GM18505 (cell line): Measurements from ENCODE around the gene FAM170A.

Experiments
- ATAC-seq: cut with Tn5 transposase; IDR thresholded peaks from one replicate; pipeline ENCODE4 v1.9.1; 2021; ENCODE audit not compliant: unreplicated experiment
- POLR2A ChIP-seq: IDR thresholded peaks from 4 replicates; pipeline ENCODE4 v1.6.1; 2011; ENCODE audit warnings: borderline replicate concordance; ENCODE audit not compliant: insufficient read depth, insufficient read length; ENCODE audit errors: extremely low read depth

FAM170A gene

GRCh38 chr5:119629339-119629738, at the start of gene FAM170A:
FAM170A (plus strand) TSS chr5:119629558; CDS start chr5:119629769, 211 bp downstream.
- no peak for ATAC-seq
- TF ChIP-seq POLR2A, result no peak

DNA sequence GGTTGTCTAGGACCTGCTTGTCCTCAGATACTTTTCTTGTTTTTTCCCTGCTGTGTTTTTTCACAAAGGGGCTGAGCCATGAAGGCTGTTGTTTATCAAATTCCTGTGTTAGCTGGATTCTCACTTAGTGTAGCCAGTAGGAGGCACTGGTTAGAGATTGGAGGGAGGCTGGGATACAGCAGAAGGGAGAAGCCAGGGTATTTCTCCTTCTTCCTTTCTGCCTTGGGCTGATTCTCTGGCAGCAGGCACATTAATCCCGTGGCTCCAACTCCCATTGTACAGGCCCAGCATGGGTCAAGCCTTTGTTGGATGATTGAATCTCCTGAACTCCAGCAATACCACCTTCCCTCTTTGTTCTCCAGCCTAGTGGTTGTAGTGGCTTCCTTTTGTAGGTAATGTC, 46.4 kb upstream of the FAM170A start:
- no peak for ATAC-seq
- TF ChIP-seq POLR2A, result no peak

DNA sequence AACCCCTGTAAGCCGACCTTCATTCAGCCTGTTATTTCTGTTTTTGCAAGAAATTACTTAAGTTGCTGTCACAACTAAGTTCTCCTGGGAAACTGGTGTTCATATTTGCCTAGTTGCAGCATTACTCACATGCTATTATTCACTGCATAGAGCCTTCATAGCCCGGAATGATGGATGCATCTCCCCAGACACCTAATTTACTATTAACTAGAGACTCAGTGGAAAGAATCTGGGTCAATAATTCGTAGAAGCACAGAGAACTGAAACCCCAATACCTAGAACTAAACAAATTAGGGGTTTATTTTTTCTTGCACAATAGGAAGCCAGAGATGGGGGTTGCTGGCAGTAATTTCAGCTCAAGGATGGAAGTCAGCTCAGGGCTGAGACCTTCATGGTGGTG, 45.7 kb upstream of the FAM170A start:
- TF ChIP-seq POLR2A, result no peak
- ATAC-seq, result peak; percentile 74

DNA sequence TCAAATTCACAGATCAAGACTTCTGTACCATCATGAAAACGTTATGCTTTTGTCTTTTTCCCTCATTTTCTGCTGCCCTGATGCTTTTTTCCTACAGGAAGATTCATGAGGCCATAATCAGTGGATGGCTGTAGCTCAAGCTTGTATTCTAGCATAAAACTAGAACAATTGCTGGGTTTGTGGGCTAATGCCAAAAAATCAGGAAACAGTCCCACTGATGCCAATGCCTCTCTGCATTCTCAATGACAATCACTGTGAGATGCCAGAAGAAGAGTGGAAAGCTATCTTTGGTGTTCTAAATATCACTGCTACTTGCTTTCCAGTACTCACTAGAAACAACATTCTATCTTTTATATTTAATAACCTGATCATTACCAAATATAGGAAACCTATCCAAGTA, 33.3 kb upstream of the FAM170A start:
- TF ChIP-seq POLR2A, result no peak
- no peak for ATAC-seq

- TF ChIP-seq POLR2A, result no peak
- no peak for ATAC-seq
Observed at GRCh38 chr5:119597728-119598298, 31.5 kb upstream of the FAM170A start.

GRCh38 chr5:119613937-119614336, 15.4 kb upstream of the FAM170A start:
- no peak for TF ChIP-seq POLR2A
- ATAC-seq, result no peak

GRCh38 chr5:119614838-119615237, 14.5 kb upstream of the FAM170A start:
- no peak for TF ChIP-seq POLR2A
- ATAC-seq, result no peak

DNA sequence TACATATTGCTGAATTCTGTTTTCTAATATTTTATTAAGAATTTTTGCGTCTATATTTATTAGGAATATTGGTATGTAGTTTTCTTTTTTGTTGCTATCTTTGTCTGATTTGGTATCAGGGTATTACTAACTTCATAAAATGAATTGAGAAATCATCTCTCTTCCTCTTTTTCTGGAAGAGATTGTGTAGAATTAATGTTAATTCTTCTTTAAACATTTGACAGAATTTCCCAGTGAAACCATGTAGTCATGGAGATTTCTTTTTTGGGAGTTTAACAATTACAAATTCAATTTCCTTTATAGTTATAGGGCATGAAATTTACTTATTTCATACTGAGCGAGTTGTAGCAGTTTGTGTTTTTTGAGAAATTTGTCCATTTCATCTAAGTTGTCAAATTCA, 3.3 kb upstream of the FAM170A start:
- TF ChIP-seq POLR2A, result no peak

GRCh38 chr5:119630752-119631440, 1.5 kb downstream of the FAM170A start:
- TF ChIP-seq POLR2A, result no peak
- no peak for ATAC-seq

More for the DNA sequence above, 3.3 kb upstream of the FAM170A start:
- no peak for ATAC-seq

DNA sequence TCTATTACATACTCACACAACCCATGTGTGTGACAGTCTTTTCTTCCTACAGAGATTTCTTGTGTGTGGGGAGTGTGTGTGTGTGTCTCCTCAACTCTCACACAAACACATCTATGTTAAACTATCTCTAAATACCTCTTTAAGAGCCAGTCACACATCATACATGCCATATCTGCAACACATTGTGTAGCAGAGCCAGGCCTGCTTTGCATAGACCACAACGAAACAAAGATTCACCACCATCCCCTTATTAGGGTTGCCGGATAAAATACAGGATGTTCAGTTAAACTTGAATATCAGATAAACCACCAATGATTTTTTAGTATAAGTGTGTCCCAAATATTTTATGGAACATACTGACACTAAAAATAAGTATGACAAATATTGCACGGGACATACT, 2.3 kb downstream of the FAM170A start:
- TF ChIP-seq POLR2A, result no peak
- no peak for ATAC-seq

DNA sequence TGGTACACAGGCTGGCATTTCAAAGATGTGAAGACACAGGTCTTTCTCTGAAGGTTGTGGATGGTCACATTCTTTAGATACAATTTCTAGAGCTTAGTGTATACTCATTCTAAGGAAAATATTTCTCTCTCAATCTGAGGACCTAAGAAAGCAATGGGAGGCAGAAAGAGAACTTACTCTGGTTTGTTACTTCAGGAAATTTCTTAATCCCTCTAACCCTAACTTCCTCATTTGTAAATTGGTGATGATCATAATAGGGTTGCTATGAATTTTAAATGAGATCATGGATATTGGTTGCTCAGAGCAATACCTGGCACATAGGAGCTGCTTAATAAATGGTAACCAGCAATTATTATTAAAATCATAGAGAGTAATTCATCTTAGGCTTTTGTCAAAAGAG, 22.1 kb downstream of the FAM170A start:
- no peak for TF ChIP-seq POLR2A
- ATAC-seq, result no peak

DNA sequence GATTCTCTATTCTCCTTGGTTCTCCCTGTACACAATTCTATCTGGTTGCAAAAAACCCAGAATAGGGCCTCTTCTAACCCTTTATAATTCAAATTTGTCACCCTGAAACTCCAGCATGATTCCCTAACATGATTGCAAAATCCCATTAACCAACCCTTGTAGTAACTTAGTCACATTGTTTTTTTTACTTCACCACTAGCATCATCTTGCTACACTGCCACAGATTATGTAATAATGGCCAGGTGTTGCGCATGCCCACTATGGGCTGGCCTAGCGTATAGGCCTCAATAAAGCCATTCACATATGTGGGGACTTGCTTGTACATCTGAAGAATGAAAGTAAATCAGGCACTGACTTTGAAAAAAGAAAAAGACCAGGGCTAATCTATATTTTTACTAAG, 25.7 kb downstream of the FAM170A start:
- no peak for ATAC-seq
- no peak for TF ChIP-seq POLR2A

DNA sequence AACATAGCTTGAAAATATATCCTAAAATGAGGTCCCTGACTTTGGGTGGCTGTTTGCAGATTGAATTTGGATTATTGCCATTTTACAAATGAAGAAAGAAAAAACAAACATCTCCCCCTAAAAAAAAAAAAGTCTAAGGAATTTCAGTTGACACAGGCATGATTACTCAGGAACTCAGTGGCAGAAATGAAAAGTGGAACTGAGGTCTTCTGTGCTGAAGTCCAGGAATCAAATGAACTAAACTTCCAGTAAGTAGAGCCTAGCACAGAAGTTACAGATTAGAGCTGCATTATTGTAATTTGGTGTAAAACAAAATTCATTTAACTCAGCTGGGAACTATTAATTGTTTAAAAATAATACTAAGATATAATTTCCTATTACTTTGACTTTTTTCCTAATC, 26.7 kb downstream of the FAM170A start:
- ATAC-seq, result no peak
- no peak for TF ChIP-seq POLR2A

DNA sequence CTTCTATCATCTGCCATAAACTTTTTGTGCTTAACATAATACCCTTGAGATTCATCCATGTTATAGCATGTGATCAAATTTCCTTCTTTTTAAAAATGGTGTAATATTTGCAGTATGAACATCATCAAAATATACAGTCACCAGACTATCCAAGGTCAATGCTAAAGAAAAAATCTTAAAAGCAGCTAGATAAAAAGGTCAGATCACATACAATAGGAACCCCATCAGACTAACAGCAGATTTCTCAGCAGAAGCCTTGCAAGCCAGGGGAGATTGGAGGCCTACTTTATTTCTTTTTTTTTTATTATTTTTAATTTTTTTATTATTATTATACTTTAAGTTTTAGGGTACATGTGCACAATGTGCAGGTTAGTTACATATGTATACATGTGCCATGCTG, 37.2 kb downstream of the FAM170A start:
- no peak for TF ChIP-seq POLR2A
- no peak for ATAC-seq
